Hepatocyte (in vitro differentiated cells): Measurements from ENCODE around the gene BACH2. TPM values are rescaled to one million over a fixed set of nuclear protein-coding genes. Genes with fewer than 3 reads are reported as not detected.

Source experiments
- DNase-seq: peaks from one replicate; pipeline ENCODE4 v3.0.0-alpha.2; 2016; ENCODE audit warnings: low spot score
- H2AFZ ChIP-seq: fragments of 200-600 bp; sonication (generic); 2 replicates; pipeline ENCODE4 v1.6.0; 2016; ENCODE audit warnings: antibody characterized with exemption, mild to moderate bottlenecking
- H3K27ac ChIP-seq: fragments of 200-600 bp; sonication (generic); 2 replicates; pipeline ENCODE4 v1.5.1; 2016; ENCODE audit warnings: mild to moderate bottlenecking
- H3K27me3 ChIP-seq: fragments of 200-600 bp; sonication (generic); 2 replicates; pipeline ENCODE4 v1.6.1; 2016
- H3K36me3 ChIP-seq: fragments of 200-600 bp; sonication (generic); replicated peaks from 2 replicates; pipeline ENCODE4 v1.5.1; 2016; ENCODE audit warnings: low read depth; ENCODE audit not compliant: insufficient read depth
- H3K4me1 ChIP-seq: fragments of 200-600 bp; sonication (generic); 2 replicates; pipeline ENCODE4 v1.5.1; 2016; ENCODE audit warnings: mild to moderate bottlenecking, moderate library complexity; ENCODE audit not compliant: insufficient read depth
- H3K4me2 ChIP-seq: fragments of 200-600 bp; sonication (generic); 2 replicates; pipeline ENCODE4 v1.6.0; 2016
- H3K4me3 ChIP-seq: fragments of 200-600 bp; sonication (generic); 2 replicates; pipeline ENCODE4 v1.5.1; 2016; ENCODE audit warnings: mild to moderate bottlenecking
- H3K79me2 ChIP-seq: fragments of 200-600 bp; sonication (generic); 2 replicates; pipeline ENCODE4 v1.6.0; 2017; ENCODE audit warnings: mild to moderate bottlenecking
- H3K9me2 ChIP-seq: fragments of 200-600 bp; sonication (generic); replicated peaks from 2 replicates; pipeline ENCODE4 v1.6.0; 2017; ENCODE audit warnings: mild to moderate bottlenecking; ENCODE audit not compliant: insufficient read depth
- H3K9me3 ChIP-seq: fragments of 200-600 bp; sonication (generic); 2 replicates; pipeline ENCODE4 v1.5.1; 2016; ENCODE audit warnings: low read depth, mild to moderate bottlenecking
- H4K20me1 ChIP-seq: fragments of 200-600 bp; sonication (generic); 2 replicates; pipeline ENCODE4 v1.6.0; 2016; ENCODE audit warnings: mild to moderate bottlenecking; ENCODE audit not compliant: insufficient read depth, poor library complexity, severe bottlenecking
- EZH2 ChIP-seq: fragments of 200-600 bp; sonication (generic); IDR thresholded peaks from 2 replicates; pipeline ENCODE4 v1.6.1; 2016; ENCODE audit warnings: antibody characterized with exemption, mild to moderate bottlenecking, borderline replicate concordance
- EZH2phosphoT487 ChIP-seq: fragments of 200-600 bp; sonication (generic); IDR thresholded peaks from one replicate; pipeline ENCODE4 v1.6.1; 2018; ENCODE audit warnings: antibody characterized with exemption, mild to moderate bottlenecking, low read depth, moderate library complexity; ENCODE audit not compliant: unreplicated experiment, severe bottlenecking
- WGBS: methylation state at CpG from one replicate; pipeline ENCODE4 v1.1.6; 2016; ENCODE audit warnings: low lambda C conversion rate; ENCODE audit errors: missing lambda C conversion rate; 5-methylcytosine and 5-hydroxymethylcytosine counted together
- polyA plus RNA-seq: library from polyadenylated mRNA; unstranded; fragments of >200 nt; fragmentation: Nextera tagmentation; extraction: Ambion mirVana; gene quantifications from 2 replicates; pipeline ENCODE4 v1.2.1, GENCODE V29; 2016
- total RNA-seq: library from RNA; depleted of rRNA; stranded (reverse); fragments of >200 nt; gene quantifications from 2 replicates; pipeline ENCODE4 v1.2.3, GENCODE V29; 2014
- TF ChIP-seq, protein P1 (sequence below): fragments of 200-600 bp; sonication (generic); IDR thresholded peaks from 2 replicates; pipeline ENCODE4 v1.5.1; 2016; ENCODE audit warnings: antibody characterized with exemption, mild to moderate bottlenecking; ENCODE audit not compliant: poor library complexity

BACH2 gene
- total and polyA plus RNA-seq, 2 experiments from 2014 or later: 2.3 to 2.6 TPM

DNA sequence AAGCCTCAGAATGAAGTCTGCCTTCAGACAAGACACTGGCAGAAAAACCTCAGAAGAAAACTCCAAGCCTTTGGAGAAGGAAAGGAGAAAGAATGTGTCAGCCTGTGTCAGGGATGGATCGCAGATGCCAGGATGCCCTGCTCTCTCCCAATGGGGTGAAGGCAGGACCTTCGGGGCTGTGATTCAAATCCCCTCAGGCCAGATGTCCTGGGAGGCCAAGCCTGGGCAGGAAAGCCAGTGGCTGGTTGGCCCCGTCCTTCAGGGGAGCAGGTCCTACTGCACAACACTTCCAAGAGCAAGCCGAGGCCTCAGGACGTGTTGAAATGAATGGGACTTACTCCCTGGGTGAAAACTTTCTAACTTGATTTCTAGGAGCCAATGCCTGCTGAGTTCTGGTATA lies 365.9 kb downstream of the BACH2 start:
- no peak for DNase-seq
- H3K4me2 ChIP-seq: no peak overlapping the region
- TF ChIP-seq EZH2phosphoT487 (no peak), EZH2 (no peak)
- TF ChIP-seq, protein P1, sequence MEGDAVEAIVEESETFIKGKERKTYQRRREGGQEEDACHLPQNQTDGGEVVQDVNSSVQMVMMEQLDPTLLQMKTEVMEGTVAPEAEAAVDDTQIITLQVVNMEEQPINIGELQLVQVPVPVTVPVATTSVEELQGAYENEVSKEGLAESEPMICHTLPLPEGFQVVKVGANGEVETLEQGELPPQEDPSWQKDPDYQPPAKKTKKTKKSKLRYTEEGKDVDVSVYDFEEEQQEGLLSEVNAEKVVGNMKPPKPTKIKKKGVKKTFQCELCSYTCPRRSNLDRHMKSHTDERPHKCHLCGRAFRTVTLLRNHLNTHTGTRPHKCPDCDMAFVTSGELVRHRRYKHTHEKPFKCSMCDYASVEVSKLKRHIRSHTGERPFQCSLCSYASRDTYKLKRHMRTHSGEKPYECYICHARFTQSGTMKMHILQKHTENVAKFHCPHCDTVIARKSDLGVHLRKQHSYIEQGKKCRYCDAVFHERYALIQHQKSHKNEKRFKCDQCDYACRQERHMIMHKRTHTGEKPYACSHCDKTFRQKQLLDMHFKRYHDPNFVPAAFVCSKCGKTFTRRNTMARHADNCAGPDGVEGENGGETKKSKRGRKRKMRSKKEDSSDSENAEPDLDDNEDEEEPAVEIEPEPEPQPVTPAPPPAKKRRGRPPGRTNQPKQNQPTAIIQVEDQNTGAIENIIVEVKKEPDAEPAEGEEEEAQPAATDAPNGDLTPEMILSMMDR: no peak
- H3K79me2 ChIP-seq: no peaks in the 10 kb centered on the region
- no peaks in the 10 kb centered on the region for H3K9me3 ChIP-seq
- no peak overlapping the region for H2AFZ ChIP-seq
- H3K36me3 ChIP-seq: no peaks in the 10 kb centered on the region
- no peaks in the 10 kb centered on the region for H3K9me2 ChIP-seq
- 80% methylated on average over 5 of the region's 5 CpGs for WGBS
- no peaks in the 10 kb centered on the region for H3K27me3 ChIP-seq
- no peak overlapping the region for H3K27ac ChIP-seq
- H4K20me1 ChIP-seq: no peaks in the 10 kb centered on the region
- H3K4me3 ChIP-seq: no peak overlapping the region
- H3K4me1 ChIP-seq: no peaks in the 10 kb centered on the region

GRCh38 chr6:89928604-89929003 lies 368.0 kb downstream of the BACH2 start:
- no peak overlapping the region for H3K4me3 ChIP-seq
- no peak for TF ChIP-seq EZH2
- TF ChIP-seq, protein P1: no peak
- no peak for TF ChIP-seq EZH2phosphoT487
- no peak overlapping the region for H2AFZ ChIP-seq
- H3K4me2 ChIP-seq: no peak overlapping the region
- H3K36me3 ChIP-seq: no peaks in the 10 kb centered on the region
- H3K4me1 ChIP-seq: no peaks in the 10 kb centered on the region
- H3K27me3 ChIP-seq: no peaks in the 10 kb centered on the region
- H3K9me2 ChIP-seq: no peaks in the 10 kb centered on the region
- no peaks in the 10 kb centered on the region for H3K79me2 ChIP-seq
- H4K20me1 ChIP-seq: no peaks in the 10 kb centered on the region
- DNase-seq: no peak
- no peaks in the 10 kb centered on the region for H3K9me3 ChIP-seq
- WGBS: 74% methylated on average over 6 of the region's 6 CpGs
- H3K27ac ChIP-seq: no peak overlapping the region

- no peaks in the 10 kb centered on the region for H3K27me3 ChIP-seq
- H3K4me2 ChIP-seq: no peak overlapping the region
- no peak for TF ChIP-seq EZH2
- TF ChIP-seq, protein P1: no peak
- TF ChIP-seq EZH2phosphoT487: no peak
- no peaks in the 10 kb centered on the region for H4K20me1 ChIP-seq
- no peaks in the 10 kb centered on the region for H3K4me1 ChIP-seq
- 80% methylated on average over 6 of the region's 6 CpGs for WGBS
- H3K9me3 ChIP-seq: no peaks in the 10 kb centered on the region
- no peaks in the 10 kb centered on the region for H3K36me3 ChIP-seq
- H2AFZ ChIP-seq: no peak overlapping the region
- DNase-seq: no peak
- H3K79me2 ChIP-seq: no peaks in the 10 kb centered on the region
- no peaks in the 10 kb centered on the region for H3K9me2 ChIP-seq
- no peak overlapping the region for H3K4me3 ChIP-seq
- H3K27ac ChIP-seq: no peak overlapping the region
Measured at GRCh38 chr6:89927791-89928550, 368.7 kb downstream of the BACH2 start.
